Central memory CD4-positive, alpha-beta T cell (primary cell): ENCODE measurements around the gene CYP3A7.
"Not testable (repeated sequence)": the region's sequence is repeated elsewhere in the genome, so short reads cannot be mapped to it uniquely, and the experiment has no call there.

Experiments
- DNase-seq: peaks from one replicate; pipeline ENCODE4 v3.0.0; 2022
- total RNA-seq, 3 experiments: gene quantifications; one replicate each; lab custom pipeline; 2026; lab: John Stamatoyannopoulos, UW

Gene CYP3A7
- total RNA-seq = 0 reads per million in 3 experiments

DNA sequence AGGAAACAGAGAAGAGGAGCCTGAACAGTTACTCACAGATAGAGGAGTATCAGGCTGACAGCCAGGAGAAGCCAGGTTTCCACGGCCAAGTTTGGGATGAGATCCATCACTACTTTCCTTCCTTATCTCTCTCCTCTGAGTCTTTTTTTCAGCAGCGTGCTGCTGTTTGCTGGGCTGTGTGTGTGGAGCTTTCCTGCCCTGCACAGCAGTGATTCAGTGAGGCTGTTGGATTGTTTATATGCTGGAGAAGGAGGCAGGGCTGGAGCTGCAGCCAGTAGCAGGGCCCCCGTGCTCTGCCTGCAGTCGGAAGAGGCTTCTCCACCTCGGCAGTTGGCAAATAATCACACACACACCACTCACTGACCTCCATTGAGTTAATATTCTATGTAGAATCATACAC, at the start of gene CYP3A7:
TSS of gene CYP3A7 (minus strand) at position 210 of the 400 bp plus-strand sequence. CDS start at position 107, 103 bp downstream.
- DNase-seq = no peak

DNA sequence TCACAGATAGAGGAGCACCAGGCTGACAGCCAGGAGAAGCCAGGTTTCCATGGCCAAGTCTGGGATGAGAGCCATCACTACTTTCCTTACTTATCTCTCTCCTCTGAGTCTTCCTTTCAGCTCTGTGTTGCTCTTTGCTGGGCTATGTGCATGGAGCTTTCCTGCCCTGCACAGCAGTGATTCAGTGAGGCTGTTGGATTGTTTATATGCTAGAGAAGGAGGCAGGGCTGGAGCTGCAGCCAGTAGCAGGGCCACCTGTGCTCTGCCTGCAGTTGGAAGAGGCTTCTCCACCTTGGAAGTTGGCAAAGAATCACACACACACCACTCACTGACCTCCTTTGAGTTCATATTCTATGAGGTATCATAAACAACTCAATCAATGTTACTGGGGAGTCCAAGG, 49.0 kb upstream of the CYP3A7 start, which contains the start of gene CYP3A4:
TSS of gene CYP3A4 (minus strand) at position 178 of the 400 bp plus-strand sequence. CDS start at position 75, 103 bp downstream.
- DNase-seq = no peak

DNA sequence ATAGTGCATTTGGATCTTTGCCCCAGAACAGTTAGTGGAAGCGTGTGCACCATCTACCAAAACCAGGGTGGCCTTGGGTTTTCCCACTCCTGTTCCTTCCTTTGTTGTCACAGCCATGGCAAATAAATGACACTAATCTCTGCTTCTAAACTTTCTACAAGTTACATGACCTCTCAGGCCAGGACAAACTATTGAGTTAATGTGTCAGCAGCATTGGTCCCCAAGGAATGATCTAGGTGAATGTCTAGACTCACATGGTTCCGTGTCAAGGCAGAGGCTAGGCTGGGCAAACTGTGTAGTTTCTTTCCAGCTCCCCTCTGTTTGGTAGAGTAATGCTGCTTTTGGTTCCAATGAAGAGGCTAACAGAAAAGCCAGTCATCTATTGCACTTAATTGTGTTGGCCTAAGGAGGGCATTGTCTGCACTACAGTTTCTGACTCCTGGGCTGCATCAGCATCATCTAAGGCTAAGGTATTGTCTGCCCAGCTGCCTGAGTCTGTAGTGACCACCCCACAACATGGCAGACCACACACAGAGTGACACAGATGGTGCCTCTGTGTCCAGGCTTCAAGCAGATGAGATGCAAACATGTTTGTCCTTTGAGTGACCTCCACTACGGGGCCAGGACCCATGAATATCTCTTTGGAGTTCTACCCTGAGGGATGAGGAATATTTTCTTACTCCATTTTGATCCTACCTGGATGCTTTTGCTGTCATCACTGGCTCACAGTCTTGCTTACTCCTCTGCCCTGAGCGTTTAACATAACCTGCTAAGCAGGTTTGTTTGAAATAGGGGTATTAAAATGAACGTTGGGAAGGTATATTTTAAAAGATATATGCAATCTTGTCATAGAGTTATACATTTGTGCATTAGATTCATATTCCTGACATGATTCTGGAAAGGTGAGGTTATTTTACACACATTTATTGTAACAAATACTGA, 47.3 kb upstream of the CYP3A7 start:
- no peak for DNase-seq

DNA sequence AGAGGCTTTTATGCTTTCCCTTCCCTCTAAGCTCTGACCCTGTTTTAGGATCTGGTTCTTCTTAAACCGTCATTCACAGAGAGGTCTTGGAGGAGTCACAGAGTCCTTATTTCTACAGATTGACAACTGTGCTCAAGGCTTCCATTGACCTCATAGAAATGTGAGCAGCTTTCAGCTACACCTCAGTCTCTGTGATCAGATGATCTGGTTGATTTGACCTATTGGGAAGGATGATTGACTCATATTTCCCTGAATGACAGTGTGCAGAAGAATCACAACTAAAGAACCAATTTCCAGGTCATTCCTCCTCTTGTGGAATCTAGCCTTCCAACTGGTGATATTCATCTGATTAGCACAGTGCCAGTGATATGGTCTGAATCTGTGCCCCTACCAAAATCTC, 45.6 kb upstream of the CYP3A7 start:
- DNase-seq = no peak

DNA sequence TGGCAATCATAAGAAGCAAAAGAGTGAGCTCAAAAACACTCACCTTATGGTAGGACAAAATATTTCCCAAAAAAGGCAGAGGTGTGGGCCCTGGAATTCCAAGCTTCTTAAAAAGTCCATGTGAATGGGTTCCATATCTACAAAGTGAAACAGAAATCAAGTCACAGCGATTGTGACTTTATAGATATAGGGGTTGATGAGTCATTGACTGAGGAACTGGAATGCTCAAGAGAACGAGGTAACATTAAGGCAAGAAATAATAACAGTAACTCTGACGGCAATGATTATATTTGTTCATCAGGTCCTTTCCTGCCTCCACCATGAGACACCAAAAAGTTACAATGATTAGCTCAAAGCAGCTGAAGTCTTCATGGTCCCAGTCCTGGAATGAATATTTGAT, 45.0 kb upstream of the CYP3A7 start:
- no peak for DNase-seq

DNA sequence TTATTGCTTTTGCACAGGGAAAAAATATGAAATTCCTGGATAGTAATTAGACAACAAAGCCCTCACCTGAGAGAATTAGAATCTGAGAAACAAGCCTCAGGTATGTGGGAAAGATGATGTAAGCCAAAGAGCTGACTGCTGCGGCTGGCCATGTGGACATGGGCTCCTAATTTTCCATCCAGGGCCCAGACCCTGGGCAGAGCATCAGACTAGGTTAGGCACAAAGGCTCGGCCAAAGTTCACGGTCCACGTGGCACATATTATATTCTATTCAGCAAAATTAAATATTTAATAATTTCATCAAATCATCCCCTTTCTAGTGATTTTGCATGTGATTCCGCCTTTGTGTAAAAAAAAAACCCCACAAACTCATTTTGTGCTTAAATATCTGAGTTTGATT, 43.9 kb upstream of the CYP3A7 start:
- no peak for DNase-seq

DNA sequence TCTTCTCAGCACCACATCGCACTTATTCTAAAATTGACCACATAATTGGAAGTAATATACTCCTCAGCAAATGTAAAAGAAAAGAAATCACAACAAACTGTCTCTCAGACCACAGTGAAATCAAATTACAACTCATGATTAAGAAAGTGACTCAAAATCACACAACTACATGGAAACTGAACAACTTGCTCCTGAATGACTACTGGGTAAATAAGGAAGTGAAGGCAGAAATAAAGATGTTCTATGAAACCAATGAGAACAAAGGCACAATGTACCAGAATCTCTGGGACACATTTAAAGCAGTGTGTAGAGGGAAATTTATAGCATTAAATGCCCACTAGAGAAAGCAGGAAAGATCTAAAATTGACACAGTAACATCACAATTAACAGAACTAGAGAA, 38.4 kb upstream of the CYP3A7 start:
- DNase-seq = not testable (repeated sequence)

DNA sequence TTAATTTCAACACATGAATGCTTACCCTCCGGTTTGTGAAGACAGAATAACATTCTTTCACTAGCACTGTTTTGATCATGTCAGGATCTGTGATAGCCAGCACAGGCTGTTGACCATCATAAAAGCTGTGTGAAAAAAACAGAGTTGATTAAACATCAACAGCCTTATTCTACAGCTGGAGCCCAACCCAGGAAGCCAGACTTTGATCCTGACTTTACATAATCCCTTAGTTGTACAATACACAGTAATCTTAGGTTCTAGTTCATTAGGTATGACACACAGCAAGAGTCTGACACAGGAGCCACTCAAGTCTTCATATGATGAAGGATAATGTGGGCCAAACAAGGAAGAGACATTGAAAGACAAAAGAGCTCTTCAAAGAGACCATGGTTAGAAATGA, 37.6 kb upstream of the CYP3A7 start:
- no peak for DNase-seq

DNA sequence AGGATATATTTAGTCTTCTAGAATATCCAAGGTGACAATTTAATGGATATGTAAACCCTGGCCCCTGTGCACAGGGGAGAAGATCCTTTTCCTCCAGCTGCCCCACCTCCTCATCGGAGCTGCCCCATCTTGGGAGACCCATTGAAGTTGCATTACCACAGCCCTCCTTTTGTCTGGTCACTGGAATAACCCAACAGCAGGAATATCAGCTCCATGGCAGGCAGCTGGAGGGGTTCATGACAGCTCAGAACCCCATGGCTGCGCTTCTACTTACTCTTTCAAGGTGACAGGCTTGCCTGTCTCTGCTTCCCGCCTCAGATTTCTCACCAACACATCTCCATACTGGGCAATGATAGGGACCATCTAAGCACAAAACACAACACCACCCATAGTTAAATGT, 34.5 kb upstream of the CYP3A7 start:
- not testable (repeated sequence) for DNase-seq

DNA sequence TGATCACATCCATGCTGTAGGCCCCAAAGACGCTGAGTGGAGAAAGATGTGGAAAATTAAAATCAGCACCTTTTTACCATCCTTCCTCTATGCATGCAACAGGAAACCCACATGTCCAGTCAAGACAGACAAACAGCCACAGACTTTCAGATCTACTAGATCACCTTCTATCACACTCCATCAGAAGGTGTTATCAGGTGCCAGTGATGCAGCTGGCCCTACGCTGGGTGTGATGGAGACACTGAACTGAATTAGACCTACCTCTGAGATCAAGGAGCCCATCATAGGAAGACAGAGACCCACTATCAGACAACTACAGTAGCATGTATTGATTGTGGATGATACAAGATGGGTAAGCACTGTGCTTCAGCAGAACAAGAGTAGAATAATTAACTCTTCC, 33.5 kb upstream of the CYP3A7 start:
- DNase-seq = no peak

DNA sequence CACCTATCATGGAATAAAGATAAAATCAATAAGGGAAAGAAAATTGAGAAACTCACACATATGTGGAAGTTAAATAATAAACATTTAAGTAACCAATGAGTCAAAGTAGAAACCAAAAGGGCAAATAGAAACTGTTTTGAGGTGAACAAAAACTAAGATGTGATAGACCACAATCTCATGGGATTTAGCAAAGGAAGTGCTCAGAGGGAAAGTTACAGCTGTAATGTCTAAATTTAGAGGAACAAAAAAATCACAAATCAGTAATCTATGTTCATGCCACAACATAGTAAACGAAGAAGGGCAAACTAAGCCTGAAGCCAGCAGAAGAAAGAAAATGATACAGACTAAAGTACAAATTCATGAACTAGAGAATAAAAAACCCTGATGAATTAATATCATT, 32.7 kb upstream of the CYP3A7 start:
- DNase-seq = no peak

DNA sequence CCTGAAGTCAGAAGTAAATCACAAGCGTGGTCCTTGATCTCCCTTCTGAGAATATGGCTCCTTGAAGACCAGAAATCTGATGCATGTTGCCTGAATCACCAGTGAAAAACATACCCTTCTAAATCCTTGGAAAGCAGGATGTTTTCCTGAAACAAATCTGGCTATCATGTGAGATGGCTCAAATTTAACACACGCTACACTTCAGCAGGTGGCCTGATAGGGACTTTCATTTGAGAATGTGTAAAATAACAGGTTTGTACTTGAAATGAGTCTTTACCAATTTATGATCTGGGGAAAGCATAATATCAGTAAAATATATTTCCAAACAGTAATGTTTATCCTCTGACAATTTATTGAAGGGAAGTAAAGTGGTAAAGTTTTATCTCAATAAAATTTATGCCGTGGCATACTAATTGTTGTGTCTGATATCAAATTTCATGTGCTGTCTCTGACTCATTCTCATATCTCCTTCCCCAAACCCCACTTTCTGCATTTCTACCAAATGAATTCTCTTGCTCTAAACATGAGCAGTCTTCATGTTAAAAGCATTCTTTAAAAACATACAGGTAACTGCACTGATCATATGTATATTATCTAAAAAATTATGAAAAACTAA, 31.6 kb upstream of the CYP3A7 start:
- DNase-seq = no peak

DNA sequence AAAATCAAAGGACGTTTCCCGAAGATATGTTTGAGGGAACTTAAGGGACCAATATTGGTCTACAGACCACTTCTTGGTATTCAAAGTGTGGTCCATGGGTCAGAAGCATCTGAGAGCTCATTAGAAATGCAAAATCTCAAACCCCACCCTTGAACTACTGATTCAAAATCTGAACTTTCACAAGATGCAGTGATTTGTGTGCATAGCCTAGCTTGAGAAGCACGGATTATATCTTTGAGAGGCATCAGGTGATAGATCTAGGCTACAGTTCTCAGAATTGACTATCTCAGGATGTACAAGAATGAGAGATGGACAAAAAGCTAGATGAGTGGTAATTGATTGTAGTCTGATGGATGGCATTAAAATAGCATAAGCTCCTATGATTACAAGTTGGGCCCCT, 29.5 kb upstream of the CYP3A7 start:
- DNase-seq = no peak

DNA sequence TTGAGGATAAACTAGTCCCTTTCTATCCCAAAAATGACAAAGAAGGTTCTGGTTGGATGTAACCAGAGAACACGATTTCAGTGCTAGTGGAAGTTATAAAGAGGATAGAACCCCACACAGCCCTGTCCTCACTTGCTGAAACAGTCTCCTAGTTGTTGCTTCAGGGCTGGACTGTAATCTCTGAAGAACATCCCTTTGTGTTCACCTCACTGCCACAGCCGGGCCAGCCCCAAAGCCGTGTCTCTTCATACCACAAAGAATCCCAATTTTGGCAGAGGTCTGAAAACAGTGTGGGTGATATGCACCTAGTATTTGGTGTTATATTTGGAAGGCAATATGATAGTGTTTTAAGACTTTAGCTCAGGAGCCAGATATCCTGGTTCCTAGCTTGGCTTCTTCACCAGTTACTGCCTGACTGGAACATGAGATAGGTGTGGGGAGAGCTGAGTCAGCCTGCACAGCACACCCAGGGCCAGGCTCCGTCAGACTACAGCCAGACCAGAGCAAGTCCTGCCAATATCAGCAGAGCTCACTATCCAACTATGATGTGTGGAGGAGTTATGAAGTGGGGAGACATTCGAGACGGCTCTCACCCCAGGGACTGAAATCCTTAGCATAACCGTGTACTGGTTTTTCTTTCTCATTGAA, 27.8 kb upstream of the CYP3A7 start:
- no peak for DNase-seq

DNA sequence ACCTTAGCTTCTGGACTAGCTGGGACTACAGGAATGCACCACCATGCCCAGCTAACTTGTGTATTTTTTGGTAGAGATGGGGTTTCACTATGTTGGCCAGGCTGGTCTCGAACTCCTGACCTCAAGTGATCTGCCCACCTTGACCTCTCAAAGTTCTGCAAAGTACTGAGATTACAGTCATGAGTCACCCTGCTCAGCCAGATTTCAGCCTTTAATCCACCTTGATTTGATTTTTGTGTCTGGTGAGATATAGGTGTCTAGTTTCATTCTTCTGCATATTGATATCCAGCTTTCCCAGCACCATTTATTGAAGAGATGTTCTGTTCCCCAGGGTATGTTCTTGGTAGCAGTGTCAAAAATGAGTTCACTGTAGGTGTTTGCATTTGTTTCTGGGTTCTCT, 20.1 kb upstream of the CYP3A7 start:
- no peak for DNase-seq

DNA sequence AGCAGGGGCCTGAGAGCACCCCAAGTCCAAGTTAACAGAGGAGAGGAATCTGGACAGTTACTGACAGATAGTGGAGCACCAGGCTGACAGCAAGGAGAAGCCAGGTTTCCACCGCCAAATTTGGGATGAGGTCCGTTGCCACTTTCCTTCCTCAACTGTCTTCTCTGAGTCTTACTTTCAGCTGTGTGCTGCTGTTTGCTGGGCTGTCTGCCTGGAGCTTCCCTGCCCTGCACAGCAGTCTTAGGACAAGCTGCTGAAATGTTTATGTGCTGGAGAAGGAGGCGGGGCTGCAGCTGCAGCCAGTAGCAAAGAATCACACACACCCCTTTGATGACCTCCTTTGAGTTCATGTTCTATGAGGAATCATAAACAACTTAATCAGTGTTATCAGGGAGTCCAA, 17.4 kb upstream of the CYP3A7 start:
- DNase-seq = no peak

DNA sequence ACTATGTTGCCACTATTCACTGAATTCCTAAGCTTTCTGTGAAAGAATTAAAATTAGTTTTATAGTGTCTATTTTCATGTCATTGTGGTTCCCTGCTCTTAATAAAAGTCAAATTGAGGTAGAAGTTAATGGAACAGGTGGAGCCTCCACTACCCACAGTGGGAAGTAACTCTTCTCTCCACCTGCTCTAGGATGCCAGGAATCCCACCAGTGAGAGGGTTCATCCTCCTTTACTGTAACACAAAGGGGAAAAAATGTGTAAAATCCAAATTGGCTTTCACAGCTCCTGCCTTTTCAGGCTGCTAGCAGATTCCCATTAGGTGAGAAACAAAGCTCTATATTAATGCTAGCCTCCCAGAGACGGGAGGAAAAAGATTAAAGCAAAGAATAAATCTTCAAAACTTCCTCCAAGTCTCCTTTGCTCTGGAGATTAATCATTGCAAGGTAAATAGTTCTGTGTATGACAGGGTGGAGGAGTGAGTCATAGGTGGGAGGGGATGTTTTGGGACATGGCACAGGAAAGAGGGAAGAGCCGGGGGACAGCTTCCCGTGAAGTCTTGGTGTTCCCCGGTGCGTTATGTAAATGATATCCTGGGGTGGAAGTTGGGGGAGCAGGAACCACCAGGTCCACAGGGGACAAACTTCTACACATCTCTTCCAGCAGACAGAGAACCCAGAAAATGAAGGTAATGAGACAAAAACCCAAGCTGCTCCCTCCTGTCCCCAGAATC, 16.5 kb upstream of the CYP3A7 start:
- DNase-seq = not testable (repeated sequence)

DNA sequence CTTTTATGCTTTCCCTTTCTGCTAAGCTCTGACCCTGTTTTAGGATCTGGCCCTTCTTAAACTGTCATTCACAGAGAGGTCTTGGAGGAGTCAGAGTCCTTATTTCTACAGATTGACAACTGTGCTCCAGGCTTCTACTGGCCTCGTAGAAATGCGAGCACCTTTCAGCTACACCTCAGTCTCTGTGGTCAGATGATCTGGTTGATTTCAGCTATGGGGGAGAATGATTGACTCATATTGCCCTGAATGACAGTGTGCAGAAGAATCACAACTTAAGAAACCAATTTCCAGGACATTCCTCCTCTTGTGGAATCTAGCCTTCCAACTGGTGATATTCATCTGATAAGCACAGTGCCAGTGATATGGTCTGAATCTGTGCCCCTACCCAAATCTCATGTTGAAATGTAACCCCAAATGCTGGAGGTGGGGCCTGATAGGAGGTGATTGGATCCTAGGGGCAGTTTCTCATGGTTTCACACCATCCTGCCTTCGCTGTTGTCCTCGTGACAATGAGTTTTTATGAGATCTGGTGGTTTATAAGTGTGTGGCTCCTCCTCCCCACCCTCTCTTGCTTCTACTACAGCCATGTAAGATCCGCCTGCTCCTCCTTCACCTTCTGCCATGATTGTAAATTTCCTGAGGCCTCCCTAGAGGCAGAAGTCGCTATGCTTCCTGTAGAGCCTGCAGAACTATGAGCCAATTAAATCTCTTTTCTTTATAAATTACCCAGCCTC, 14.0 kb upstream of the CYP3A7 start:
- DNase-seq = no peak

DNA sequence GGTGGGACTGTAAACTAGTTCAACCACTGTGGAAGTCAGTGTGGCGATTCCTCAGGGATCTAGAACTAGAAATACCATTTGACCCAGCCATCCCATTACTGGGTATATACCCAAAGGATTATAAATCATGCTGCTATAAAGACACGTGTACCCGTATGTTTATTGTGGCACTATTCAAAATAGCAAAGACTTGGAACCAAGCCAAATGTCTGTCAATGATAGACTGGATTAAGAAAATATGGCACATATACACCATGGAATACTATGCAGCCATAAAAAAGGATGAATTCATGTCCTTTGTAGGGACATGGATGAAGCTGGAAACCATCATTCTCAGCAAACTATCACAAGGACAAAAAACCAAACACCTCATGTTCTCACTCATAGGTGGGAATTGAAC, 11.9 kb upstream of the CYP3A7 start:
- not testable (repeated sequence) for DNase-seq

DNA sequence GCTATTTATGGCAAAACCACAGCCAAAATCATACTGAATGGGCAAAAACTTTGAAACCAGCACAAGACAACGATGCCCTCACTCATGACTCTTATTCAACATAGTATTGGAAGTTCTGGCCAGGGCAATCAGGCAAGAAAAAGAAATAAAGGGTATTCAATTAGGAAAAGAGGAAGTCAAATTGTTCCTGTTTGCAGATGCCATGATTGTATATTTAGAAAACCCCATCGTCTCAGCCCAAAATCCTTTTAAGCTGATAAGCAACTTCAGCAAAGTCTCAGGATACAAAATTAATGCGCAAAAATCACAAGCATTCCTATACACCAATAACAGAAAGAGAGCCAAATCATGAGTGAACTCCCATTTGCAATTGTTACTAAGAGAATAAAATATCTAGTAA, 10.4 kb upstream of the CYP3A7 start:
- not testable (repeated sequence) for DNase-seq

DNA sequence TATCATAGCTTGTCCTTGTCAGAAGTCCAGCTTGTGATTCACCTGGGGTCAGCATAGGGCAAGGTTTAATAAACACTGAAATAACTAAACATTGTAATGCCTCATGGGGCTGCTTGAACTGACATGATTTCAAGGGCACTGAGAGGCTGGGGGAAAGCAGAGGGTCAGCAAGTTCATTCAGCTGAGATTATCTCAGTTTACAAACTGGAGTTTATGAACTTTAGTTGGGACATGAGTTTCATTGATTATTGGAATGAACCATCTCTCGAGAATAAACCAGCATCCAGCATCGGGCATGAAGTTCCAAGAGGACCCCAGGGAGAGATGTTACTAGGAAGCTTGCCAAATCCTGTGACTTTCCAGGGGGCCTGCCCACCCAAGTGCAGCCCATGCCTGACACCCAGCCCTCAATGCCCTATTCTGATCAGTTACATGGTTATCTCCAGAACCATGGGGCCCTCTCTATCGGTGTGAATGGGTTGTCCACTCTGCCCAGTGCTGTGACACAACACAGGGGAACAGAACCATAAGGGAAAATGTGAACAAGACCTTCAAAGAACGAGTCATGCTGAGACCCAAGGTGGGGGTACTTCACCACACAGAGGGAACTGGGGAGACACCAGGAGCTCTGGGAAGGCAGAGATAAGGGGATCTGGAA, 7.9 kb upstream of the CYP3A7 start:
- DNase-seq = no peak

DNA sequence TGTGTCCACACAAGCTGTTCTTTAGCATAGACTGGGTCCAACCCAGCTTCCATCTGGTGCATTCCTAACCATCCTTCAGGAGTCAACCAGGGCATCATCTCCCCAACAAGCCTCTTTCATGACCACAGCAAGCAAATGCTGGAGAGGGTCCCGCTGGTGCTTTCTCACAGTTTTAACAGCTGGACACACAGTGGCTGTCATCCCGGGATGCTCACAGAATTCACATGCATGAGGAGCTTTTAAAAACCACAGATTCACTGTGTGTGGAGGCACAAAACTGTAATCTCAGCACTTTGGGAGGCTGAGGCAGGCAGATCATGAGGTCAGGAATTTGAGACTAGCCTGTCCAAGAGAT, 6.4 kb upstream of the CYP3A7 start:
- DNase-seq = no peak
